Renal cortex interstitium (tissue), 11 donors: ENCODE measurements around the gene CAPN2. TPM values are rescaled to one million over a fixed set of nuclear protein-coding genes. Genes with fewer than 3 reads are reported as not detected.

Source experiments
- DNase-seq, 11 donors: peaks; one replicate each; pipeline ENCODE4 v3.0.0-alpha.2; 2013; ENCODE audit warnings: low read depth in 9 of 11, low spot score in 4 of 11; ENCODE audit errors: extremely low read depth in 1 of 11
- polyA plus RNA-seq, 3 donors: library from polyadenylated mRNA; unstranded; fragments of 120-200 nt; gene quantifications; one replicate each; pipeline ENCODE4 v1.2.1, GENCODE V29; 2013; ENCODE audit not compliant: insufficient read length in 3 of 3

CAPN2 gene
- polyA plus RNA-seq, 3 donors, result 175 to 190 (median 180) TPM

DNA sequence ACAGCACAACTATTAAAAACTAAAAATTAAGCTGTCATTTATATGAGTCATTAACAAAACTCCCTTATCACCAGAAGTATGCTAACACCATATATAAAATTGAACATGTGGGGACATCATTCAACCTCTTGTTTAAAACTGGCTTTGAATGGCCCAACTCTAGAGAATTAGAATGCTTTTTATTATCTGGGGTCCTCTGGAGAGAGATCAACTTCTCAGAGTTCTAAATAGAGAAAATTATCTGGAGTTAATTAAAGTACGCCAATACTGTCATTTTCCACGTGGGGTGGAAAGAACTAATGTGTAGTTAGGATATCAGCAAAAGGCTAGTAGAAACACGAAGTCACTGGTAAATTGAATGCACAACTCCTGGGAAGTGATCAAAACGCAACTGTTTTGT is 21.2 kb upstream of the CAPN2 start:
- DNase-seq, result no peak

DNA sequence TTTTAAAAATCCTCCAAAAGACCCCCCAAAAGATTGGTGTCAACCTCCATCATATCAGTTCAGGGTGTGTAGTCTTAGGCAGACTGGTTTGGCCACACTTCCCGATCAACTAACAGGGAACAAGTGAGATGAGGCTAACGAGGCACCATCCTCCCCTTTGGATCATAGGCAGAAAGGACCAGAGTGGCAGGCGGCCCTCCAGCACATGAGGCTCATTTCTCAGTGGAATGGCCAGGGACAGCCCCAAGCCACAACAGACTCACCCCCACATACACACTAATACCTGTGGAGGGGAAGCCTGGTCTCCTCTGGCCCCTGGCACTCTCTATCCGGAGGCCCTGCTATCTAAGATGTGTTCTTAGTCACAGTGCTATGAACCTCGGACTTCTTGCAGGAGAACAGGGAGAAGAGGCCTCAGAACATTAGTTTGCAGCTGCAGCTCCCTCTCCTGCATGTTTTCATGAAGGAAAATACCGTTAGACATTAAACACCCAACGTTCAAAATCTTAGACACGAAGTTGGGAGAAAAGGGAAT is 17.3 kb upstream of the CAPN2 start:
- no peak for DNase-seq

DNA sequence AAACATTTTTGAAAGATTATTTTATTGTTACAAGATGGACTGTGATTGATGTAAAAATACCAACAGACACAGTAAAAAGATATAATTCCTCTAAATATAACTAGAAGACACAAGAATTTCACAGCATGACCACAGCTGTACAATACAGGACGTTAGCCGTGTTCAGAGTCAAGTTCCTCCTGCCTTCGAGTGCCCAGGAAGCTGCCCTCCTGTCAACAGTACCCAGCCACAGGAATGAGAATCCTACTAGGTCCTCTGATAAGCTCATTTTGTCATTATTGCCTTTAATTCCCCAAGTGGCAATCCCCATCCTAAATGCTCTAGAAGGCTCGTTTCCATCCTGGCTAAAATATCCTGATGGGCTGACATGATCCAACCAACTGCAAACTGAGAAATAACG is 16.4 kb upstream of the CAPN2 start:
- no peak for DNase-seq

DNA sequence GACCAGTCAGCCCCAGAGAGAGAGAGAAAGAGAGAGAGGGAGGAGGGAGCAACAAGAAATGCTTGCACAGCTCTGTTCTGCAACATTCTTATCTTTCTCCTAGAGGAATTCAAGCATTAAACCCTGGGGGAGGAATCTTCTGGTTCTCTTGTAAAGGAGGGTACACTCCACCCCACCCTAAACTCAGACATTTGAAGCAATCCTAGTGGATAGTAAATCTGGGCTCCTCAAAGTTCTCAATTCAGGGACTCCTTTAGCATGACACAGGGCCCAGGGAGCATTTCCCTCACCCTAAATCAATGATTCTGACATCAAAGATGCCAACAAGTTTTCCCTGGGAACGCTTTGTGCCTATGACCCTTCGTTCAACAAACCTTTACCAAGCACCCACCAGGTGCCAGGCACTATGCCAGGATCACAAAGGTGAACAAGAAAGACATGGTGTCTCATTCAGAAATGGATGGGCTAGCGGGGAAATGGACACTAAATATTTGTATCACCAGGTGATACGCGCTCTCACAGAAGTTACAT is 11.9 kb upstream of the CAPN2 start:
- no peak for DNase-seq

DNA sequence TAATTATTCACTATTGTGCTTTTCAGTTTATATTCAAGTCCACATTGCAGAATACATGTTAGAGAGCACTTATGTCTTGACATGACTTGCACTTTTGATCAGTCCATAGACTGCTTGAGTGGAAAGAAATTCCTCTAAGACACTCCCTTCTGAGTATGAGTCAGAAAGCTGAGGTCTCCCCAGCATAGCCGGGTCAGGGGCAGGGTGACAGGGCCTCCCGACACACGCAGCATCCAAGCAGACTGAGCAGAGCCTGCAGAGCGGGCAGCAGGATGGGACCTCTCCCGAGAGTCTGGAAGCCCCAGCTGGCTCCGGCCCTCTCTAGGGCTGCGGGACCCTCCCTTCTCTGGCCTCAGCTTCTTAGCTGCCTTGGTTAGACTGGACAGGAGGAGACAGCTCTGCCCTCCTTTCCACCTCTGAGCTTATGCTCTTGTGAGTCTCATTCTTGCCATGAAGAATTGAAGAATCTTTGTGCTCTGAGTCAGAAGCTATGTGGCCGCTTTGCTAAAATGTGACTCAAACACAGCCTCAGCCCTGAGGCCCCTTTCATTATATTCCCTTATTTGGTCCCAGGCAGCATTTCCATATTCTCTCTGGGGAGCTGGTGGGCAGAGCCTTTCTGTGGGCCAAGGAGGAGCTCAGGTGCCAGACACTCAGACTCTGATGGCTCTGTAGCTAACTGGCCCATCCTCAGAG is 11.2 kb upstream of the CAPN2 start:
- DNase-seq, result no peak

DNA sequence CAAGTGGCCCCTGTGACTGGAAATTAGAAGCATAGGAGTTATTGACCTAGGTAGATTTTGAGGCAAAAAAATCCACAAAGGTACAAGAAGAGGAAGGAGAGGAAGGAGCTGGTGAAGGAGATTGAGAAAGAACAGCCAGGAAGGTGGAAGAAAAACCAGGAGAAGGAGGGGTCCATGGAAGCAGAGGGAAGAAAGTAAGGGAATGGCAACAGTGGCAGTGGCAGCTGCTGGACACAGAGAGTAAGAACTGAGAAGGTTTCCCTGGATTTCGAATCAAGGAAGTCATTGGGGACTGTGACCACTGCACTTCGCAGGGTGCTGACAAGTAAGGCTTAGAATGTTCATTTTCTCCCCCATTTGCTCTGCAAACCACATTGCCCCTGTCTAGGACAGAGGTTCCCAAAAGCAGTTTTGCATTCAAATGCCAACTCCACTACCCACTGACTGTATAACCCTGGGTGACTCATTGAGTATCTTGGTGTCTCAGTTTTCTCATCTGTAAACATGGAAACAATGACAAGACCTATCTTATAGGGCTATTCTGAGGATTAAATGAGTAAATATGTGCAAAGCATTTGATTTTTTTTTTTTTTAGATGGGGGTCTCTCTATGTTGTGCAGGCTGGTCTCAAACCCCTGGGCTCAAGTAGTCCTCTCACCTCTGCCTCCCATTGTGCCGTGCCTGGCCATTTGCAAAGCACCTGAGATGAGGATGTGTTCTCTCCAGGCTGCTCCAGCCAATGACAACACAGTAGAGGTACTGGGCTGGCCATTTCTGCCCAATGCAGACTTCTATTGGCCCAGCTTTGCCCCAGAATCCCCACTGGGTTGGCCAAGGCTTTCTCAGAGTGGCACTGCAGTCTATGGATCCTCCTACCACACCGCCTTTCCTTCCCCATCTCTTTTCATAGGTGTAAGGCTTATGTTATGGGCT is 9.3 kb upstream of the CAPN2 start:
- DNase-seq, result no peak

DNA sequence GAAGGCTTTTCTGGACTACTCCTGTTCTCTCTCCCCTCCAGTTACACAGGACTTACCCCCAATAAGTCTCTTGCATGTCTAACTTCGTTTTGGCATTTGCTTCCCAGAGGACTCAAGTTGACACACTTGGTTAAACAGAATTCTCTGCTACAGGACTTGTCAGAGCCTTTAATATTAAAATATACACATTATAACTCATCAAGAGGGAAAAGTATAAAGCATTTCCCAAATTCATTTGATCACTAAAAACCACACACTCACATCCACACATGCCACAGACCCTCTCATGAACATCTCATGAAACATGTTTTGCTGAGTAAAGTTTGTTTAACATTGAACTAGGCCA is 8.7 kb upstream of the CAPN2 start:
- DNase-seq, result no peak

DNA sequence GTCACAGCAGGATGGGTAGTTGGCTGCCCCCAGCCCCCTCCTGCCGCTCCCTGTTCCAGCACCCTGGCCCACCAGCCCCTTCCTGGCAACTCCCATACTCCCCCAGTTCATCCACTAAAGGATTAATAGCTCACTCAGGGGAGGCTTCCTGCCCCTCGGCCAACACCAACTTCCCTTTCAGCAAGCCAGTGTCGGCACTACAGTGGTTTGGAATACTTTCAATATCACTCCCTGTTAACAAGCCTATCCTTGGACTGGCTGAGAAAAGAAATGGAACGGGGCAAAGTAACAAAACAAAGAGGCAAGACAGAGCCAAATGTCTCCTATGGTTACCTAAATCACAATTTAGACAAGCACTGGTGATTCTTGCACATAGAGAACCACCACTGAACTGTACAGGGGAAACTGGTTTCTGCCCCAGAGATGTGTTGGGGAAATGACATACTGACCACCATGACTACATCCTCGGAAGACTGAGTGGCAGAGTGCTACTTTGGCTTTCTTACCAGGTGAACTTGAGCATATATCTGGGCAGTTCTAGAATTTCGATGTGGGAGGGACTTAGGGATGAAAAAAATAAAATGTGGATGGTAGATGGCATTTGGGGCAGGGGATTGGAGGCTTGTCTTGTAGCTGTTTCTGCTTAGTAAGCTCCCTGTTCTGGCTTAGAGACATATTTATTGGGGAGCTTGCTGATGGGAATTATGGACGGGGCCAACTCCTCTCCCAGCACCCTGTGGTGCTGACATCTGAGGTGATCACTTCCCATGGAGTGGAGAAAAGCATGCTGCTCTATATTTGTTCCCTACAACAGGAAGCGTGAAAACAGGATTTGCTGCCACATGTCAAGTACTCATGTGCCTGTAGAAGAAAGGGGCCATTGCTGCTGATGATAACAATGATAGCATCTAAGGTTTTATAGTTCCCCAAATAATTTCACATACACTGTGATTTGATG is 7.1 kb upstream of the CAPN2 start:
- DNase-seq, result no peak

DNA sequence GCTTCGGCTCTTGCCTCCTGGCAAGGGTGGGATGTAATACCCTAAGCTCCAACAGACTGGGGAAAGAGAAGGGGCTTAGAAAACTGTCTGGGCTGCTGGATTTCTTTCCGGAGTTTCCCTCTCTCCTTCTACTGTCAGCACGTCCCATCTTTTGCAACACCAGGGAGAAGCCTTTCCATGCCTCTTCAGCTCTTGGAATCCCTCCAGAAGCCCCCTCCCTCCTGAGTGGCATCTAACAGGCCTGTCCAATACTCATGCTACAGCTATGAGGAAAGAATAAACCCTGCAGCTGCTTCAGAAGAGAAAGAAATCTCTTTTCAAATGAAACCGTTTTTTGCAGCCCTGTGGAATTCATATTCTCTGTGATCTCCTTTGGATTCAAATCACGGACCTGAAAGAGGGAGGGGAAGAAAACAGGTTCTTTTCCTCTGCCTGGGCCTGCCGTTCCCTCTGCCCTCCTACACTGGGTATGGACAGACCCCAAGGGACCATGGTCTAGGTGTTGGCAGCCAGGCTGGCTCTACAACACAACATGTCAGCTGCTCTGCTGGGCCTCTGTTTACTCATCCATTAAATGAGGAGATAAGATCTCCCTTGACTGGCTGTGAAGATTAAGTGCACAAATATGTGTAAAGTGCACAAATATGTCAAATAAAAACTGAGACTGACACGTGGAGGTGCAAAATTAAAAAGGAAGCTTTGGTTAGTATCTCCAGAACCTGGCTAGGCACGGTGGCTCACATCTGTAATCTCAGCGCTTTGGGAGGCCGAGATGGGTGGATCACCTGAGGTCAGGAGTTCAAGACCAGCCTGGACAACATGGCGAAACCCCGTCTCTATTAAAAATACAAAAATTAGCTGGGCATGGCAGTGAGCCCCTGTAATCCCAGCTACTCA is 6.0 kb upstream of the CAPN2 start:
- no peak for DNase-seq

DNA sequence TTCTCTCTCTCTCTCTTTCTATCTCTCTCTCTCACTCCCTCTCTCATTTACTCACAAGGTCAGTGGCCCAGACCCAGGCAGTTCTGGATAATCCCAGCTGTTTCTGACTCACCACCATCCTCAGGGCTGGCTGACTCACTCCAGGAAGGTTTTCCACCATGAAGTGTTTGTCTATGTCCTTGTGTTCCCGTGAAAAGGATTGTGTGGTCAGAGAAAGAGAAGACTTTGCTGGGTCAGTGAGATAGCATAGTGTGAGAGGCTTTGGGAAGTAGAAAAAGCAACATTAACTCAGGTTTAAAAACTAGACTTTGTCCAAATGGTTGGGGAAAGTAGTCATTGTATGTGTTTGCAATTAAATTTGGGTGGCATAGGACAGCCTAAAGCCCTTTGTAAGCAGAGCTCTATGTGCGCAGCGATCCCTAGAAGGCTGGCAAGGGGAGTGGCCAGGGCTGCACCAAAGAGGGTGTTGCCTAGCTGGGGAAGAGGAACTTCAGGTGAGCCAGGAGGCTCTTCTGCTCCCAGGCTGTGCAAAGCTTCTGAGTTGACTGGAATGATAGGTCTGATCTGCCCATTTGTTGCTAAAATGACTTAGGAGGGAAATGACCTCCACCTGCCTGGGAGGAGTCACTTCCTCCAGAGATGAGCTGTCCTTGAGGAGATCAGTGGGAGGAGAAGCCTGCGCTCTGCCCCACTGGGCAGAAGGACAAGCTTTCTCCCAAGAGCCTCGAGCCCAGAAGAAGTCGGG is 4.9 kb upstream of the CAPN2 start:
- no peak for DNase-seq

DNA sequence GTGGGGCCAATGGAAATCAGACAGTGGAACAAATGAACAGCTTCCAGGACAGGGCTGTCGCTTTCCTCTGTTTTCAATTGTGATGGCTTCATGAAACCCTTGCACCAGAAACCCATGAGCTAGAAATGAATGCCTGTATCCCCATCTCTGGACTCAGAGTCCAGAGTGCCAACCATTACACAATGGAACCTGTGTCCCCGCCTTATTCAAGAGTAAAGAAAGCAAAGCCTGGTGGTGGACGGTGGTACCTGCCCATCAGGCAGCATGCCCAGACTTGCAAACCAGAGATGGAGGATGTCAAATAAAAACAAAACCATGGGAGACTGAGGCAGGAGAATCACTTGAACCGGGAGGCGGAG is 4.4 kb upstream of the CAPN2 start:
- no peak for DNase-seq

DNA sequence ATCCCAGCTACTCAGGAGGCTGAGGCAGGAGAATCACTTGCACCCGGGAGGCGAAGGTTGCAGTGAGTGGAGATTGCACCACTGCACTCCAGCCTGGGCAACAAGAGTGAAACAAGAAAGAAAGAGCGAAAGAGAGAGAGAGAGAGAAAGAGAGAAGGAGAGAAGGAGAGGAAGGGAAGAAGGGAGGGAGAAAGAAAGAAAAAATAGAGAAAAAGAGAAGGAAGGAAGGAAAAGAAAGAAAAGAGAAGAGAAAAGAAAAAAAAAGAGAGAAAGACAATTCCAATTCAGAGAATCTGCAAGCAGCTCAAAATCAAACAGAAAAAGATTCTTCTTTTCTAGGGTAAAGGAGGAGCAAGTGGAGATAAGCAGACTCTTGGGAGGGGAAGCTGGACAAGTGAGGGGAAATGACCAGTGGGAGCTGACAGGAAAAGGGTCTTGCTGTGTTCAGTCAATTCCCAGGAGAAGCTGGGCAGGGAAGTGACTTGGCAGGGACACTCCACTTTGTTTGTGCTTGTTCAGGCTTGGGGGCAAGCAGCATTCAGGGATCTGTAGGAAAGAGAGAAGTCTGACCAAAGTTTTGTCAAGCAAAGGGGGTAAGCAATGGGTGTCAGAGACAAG is 3.6 kb upstream of the CAPN2 start:
- DNase-seq, result no peak

DNA sequence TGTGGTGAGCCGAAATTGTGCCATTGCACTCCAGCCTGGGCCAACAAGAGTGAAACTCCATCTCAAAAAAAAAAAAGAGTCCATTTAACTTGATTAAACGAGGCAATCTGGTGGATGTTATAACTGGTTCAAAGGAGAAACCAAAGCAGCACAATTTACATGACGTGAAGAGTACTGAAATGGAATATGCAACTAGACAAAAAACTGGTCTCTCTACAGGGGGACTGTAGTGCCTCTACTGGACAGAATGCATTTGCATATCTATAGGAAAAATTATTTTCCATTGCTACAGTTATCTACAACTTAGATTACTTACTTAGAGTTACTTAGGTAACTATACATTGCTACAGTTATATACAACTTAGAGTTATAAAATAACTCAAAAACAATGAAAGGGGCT is 2.7 kb upstream of the CAPN2 start:
- no peak for DNase-seq

DNA sequence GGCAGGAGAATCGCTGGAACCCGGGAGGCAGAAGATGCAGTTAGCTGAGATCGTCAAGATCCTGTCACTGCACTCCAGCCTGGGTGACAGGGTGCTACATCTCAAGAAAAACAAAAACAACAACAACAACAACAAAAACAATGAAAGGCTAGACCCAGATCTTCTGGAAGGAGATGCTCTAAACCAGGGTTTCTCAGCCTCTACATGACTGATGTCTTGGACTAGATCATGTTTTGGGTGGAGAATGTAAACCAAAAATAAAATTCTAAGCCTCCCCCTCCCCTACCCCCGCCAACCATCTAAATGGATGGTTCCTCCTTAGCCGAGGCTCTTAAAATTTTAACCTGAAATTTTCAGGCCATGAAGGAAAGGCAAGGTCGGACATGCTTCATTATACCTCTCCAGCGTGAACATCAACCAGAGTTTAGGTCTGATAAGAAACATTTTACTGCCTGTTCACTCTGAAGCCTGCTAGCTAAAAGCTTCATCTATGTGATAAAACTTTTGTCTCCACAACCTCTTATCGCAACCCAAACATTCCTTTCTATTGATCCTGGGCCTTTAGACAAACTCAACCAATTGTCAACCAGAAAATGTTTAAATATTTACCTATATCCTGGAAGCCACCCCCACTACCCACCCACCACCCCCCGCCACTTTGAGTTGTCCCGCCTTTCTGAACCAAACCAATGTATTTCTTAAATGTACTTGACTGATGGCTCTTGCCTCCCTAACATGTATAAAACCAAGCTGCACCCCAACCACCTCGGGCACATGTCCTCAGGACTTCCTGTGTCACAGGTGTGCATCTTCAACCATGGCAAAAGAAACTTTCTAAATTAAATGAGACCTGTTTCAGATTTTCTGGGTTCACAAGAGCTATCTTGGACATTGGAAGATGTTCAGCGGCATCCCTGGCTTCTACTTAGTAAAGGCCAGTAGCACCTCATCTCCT is 1.9 kb upstream of the CAPN2 start:
- DNase-seq, result no peak

DNA sequence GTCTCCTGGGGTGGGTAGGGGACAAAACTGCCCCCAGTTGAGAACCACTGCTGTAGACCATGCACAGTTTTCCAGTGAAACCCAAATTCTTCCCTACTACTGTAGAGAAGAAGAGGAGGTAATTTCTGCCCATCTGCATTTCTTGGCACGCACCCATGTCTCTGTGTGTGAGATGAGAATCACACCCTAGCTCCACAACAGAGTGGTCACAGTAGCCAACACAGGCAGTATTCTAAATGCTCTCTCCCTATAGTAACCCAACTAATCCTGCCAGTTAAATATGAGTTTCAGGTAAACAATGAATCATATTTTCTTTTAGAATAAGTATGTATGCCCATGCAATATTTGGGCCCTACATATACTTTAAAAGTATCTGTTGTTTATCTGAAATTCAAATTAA is 1.2 kb upstream of the CAPN2 start:
- no peak for DNase-seq

DNA sequence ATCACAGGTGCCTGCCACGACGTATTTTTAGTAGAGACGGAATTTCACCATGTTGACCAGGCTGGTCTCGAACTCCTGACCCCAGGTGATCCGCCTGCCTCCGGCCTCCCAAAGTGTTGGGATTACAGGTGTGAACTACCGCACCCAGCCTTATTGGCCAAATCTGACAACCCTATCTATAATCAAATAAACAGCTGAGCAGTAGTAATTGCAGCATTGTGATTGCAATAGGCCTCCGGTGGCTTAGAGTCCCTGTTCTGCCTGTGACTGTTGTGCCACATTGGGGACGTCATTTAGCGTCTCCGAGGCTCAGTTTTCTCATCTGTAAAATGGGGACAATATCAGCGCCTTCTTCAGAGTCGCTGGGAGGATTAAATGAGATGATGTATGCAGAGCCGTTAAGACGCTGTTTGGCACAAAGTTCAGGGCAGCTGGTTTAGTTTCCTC is 569 bp upstream of the CAPN2 start:
- no peak for DNase-seq
